Ovary (tissue), 3 donors: ENCODE data around the gene DCDC2C.
A peak's percentile ranks its signal among the peaks of the same experiment; 100 is the strongest.

Experiments used
- EP300 ChIP-seq: sonication (generic); formaldehyde crosslinking; IDR thresholded peaks from one replicate; pipeline ENCODE4 v1.6.1; 2017; ENCODE audit warnings: antibody characterized with exemption
- POLR2A ChIP-seq: fragments of 450-650 bp; IDR thresholded peaks from one replicate; pipeline ENCODE4 v1.6.1; 2017; ENCODE audit warnings: antibody characterized with exemption, mild to moderate bottlenecking, moderate library complexity
- TF ChIP-seq, protein P1 (sequence below), 3 donors: fragments of 450-650 bp in 2 of 3; fragments of 200-600 bp in 1 of 3; IDR thresholded peaks; one replicate each; pipeline versions ENCODE4 v1.5.1 to v1.8.0; 2016 to 2022; ENCODE audit warnings: antibody characterized with exemption in 3 of 3, mild to moderate bottlenecking in 1 of 3
- donor health status: DM: no; HTN: no; CAD: no.

DNA sequence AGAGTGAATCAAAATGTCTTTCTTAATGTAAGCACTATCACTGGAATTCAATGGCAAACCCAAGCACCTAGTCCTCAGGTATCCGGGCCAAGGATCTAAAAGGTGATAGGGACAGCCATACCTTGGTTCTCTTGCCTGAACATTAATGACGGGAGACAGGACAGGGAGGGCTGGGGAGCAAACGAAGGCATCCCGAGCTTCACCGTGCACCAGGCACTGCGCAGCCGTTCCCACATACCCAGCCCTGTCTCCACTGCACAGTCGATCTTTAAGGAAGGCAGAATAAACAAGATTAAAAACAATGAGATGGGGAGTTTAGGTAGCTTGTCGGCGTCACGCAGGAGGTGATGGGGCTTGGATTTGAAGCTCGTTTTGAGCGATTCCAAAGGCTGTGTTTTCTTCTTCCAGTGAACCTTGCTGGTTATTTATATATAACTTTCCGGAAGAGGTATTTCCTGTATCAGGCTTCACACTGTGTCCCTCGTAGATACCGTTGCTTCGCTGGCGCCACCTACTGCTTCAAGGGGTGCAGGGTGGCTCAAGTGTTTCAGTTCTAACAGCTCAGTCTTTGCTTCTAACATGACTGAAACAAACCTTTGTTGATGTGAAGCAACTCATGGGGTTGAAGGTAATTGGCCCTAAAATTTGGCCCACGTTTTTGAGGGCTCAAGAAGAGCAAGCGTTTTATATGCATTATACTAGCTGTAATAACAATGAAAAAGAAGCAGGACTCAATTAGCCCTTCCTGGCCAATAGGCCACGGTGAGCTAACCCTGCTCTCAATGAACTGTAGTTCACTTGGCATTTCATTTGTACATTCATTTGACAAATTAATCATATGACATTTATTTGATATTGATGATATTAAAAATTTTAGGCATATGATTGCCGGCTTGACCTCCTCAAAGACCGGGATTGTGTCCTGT is 77.4 kb downstream of the DCDC2C start:
- TF ChIP-seq, protein P1, sequence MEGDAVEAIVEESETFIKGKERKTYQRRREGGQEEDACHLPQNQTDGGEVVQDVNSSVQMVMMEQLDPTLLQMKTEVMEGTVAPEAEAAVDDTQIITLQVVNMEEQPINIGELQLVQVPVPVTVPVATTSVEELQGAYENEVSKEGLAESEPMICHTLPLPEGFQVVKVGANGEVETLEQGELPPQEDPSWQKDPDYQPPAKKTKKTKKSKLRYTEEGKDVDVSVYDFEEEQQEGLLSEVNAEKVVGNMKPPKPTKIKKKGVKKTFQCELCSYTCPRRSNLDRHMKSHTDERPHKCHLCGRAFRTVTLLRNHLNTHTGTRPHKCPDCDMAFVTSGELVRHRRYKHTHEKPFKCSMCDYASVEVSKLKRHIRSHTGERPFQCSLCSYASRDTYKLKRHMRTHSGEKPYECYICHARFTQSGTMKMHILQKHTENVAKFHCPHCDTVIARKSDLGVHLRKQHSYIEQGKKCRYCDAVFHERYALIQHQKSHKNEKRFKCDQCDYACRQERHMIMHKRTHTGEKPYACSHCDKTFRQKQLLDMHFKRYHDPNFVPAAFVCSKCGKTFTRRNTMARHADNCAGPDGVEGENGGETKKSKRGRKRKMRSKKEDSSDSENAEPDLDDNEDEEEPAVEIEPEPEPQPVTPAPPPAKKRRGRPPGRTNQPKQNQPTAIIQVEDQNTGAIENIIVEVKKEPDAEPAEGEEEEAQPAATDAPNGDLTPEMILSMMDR (IDR thresholded peaks at IDR 0.05) = peak in 1 of 3 donors; percentile 28
- no peak for TF ChIP-seq POLR2A
- TF ChIP-seq EP300 = no peak
